Measurements from ENCODE around the gene GLI3.

- TF ChIP-seq EZH2 (IDR thresholded peaks at IDR 0.05; ENCODE audit: borderline replicate concordance, low read depth, low read length, severe bottlenecking) = no peak
- no peak for TF ChIP-seq CTCF (IDR thresholded peaks at IDR 0.05; ENCODE audit: borderline replicate concordance, extremely low read depth, low read length, poor library complexity, severe bottlenecking)
Observed at GRCh38 chr7:42254217-42254616, 17.2 kb upstream of the GLI3 start.

All from DND-41 (cell line).